Measurements from ENCODE around the gene NISCH. TPM values are rescaled to one million over a fixed set of nuclear protein-coding genes. Genes with fewer than 3 reads are reported as not detected.

NISCH gene
- total and polyA plus RNA-seq, 2 of the 8 experiments (the other 6 are each of a cell fraction or from before 2014, with no cell fraction given): 71.2 to 71.9 TPM

DNA sequence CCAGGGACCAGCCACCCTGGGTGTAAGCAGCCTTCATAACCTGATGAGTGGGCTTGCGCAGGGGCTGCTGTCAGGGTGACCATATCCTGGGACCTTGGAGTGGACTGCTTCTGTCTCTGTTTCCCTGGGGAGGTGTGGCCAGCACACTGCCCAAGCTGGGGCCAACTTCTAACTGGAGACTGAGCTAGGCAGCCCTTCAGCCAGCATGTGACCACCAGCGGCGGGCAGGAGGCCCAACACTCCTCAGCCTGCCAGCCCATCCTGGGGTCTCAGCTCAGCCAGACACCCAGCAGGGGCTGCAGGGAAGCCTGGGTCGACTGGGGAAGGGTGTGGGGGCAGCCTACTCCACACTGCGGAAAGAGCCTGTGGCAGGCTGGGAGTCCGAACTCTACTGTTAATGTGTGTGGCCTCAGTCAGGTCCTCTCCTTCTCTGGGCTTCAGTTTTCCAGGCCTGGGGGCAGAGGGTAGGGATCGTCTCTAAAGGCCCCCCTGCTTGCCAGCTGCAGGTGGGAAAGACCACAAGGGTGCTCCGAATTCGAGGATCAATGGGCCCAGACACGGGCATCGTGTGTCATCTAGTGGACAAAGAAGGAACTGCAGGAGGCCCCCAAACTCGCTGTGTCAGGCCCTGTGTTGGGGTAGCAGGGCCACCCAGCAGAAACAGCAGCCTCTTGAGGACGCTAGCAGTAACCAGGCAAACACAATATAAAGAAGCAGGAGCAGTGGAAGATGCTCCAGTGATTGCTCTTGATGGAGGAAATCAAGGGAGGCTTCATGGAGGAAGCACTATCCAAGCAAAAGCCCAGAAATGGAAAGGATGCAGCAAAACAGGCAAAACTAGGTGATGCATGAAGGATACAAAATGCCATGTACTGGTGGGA, 8.5 kb upstream of the NISCH start (continued):
- TF ChIP-seq, protein P1, sequence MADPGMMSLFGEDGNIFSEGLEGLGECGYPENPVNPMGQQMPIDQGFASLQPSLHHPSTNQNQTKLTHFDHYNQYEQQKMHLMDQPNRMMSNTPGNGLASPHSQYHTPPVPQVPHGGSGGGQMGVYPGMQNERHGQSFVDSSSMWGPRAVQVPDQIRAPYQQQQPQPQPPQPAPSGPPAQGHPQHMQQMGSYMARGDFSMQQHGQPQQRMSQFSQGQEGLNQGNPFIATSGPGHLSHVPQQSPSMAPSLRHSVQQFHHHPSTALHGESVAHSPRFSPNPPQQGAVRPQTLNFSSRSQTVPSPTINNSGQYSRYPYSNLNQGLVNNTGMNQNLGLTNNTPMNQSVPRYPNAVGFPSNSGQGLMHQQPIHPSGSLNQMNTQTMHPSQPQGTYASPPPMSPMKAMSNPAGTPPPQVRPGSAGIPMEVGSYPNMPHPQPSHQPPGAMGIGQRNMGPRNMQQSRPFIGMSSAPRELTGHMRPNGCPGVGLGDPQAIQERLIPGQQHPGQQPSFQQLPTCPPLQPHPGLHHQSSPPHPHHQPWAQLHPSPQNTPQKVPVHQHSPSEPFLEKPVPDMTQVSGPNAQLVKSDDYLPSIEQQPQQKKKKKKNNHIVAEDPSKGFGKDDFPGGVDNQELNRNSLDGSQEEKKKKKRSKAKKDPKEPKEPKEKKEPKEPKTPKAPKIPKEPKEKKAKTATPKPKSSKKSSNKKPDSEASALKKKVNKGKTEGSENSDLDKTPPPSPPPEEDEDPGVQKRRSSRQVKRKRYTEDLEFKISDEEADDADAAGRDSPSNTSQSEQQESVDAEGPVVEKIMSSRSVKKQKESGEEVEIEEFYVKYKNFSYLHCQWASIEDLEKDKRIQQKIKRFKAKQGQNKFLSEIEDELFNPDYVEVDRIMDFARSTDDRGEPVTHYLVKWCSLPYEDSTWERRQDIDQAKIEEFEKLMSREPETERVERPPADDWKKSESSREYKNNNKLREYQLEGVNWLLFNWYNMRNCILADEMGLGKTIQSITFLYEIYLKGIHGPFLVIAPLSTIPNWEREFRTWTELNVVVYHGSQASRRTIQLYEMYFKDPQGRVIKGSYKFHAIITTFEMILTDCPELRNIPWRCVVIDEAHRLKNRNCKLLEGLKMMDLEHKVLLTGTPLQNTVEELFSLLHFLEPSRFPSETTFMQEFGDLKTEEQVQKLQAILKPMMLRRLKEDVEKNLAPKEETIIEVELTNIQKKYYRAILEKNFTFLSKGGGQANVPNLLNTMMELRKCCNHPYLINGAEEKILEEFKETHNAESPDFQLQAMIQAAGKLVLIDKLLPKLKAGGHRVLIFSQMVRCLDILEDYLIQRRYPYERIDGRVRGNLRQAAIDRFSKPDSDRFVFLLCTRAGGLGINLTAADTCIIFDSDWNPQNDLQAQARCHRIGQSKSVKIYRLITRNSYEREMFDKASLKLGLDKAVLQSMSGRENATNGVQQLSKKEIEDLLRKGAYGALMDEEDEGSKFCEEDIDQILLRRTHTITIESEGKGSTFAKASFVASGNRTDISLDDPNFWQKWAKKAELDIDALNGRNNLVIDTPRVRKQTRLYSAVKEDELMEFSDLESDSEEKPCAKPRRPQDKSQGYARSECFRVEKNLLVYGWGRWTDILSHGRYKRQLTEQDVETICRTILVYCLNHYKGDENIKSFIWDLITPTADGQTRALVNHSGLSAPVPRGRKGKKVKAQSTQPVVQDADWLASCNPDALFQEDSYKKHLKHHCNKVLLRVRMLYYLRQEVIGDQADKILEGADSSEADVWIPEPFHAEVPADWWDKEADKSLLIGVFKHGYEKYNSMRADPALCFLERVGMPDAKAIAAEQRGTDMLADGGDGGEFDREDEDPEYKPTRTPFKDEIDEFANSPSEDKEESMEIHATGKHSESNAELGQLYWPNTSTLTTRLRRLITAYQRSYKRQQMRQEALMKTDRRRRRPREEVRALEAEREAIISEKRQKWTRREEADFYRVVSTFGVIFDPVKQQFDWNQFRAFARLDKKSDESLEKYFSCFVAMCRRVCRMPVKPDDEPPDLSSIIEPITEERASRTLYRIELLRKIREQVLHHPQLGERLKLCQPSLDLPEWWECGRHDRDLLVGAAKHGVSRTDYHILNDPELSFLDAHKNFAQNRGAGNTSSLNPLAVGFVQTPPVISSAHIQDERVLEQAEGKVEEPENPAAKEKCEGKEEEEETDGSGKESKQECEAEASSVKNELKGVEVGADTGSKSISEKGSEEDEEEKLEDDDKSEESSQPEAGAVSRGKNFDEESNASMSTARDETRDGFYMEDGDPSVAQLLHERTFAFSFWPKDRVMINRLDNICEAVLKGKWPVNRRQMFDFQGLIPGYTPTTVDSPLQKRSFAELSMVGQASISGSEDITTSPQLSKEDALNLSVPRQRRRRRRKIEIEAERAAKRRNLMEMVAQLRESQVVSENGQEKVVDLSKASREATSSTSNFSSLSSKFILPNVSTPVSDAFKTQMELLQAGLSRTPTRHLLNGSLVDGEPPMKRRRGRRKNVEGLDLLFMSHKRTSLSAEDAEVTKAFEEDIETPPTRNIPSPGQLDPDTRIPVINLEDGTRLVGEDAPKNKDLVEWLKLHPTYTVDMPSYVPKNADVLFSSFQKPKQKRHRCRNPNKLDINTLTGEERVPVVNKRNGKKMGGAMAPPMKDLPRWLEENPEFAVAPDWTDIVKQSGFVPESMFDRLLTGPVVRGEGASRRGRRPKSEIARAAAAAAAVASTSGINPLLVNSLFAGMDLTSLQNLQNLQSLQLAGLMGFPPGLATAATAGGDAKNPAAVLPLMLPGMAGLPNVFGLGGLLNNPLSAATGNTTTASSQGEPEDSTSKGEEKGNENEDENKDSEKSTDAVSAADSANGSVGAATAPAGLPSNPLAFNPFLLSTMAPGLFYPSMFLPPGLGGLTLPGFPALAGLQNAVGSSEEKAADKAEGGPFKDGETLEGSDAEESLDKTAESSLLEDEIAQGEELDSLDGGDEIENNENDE (IDR thresholded peaks at IDR 0.05; ENCODE audit: insufficient replicate concordance, low read length): no peak
- TF ChIP-seq, protein P2, sequence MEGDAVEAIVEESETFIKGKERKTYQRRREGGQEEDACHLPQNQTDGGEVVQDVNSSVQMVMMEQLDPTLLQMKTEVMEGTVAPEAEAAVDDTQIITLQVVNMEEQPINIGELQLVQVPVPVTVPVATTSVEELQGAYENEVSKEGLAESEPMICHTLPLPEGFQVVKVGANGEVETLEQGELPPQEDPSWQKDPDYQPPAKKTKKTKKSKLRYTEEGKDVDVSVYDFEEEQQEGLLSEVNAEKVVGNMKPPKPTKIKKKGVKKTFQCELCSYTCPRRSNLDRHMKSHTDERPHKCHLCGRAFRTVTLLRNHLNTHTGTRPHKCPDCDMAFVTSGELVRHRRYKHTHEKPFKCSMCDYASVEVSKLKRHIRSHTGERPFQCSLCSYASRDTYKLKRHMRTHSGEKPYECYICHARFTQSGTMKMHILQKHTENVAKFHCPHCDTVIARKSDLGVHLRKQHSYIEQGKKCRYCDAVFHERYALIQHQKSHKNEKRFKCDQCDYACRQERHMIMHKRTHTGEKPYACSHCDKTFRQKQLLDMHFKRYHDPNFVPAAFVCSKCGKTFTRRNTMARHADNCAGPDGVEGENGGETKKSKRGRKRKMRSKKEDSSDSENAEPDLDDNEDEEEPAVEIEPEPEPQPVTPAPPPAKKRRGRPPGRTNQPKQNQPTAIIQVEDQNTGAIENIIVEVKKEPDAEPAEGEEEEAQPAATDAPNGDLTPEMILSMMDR (IDR thresholded peaks at IDR 0.05; ENCODE audit: control extremely low read depth in 1 of 3, insufficient read depth in 1 of 3, low read depth in 1 of 3, low read length in 3 of 3): peak in 2 of 3 experiments; percentile 99; a peak in 3 of 4 replicates
- TF ChIP-seq JUND (IDR thresholded peaks at IDR 0.05; ENCODE audit: low read length): 0 out of 2 replicates have a peak, but pooled peaks have one; percentile 41
- TF ChIP-seq, protein P3, sequence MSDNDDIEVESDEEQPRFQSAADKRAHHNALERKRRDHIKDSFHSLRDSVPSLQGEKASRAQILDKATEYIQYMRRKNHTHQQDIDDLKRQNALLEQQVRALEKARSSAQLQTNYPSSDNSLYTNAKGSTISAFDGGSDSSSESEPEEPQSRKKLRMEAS (IDR thresholded peaks at IDR 0.05): peak; percentile 40; the same call in 1 of the 2 replicates
- TF ChIP-seq SIX5 (IDR thresholded peaks at IDR 0.05; ENCODE audit: low read depth, low read length): no peak

Measured in H1 (cell line).